ENCODE measurements around the gene SESN3. TPM values are rescaled to one million over a fixed set of nuclear protein-coding genes. Genes with fewer than 3 reads are reported as not detected.

Gene SESN3
- total RNA-seq, 1 experiment from 2014 or later = 28.2 TPM

DNA sequence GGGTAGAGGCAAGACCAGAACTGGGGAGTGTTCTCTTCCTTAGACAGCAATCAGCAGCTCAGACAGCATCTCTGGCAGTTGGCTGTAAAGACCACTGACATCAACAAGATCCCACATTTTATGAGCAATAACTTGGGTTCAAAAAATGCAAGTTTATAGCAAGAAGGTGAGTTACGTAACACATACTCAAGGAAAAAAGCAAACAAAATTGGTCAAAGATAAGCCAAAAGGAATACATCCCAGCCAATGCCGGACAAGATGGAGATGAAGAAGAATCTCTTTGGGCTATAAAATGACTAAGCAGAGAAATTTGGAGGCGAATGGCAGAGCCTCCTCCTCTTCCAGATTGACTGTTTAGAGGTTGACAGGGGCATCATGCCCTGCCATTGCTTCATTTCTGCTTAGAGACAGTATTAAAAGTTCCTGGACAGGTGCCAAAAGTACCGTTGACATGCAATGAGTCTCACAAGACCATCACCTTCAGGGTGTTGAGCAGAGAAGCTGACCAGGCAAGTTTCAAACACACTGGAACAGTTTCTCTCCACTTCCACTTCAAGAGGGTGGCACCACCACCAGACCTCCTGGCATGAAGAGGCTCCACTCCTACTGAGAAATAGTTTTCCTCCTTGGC, 85.5 kb downstream of the SESN3 start:
- H3K36me3 ChIP-seq (ENCODE audit: control insufficient read depth, insufficient read depth, low read length) = no peaks in the 10 kb centered on the region
- Mint-ChIP-seq H3K36me3 (ENCODE audit: insufficient read depth, unreplicated experiment) (no peaks in the 10 kb centered on the region), H3K9me3 (ENCODE audit: unreplicated experiment) (no peaks in the 10 kb centered on the region), H3K27ac (ENCODE audit: unreplicated experiment) (no peak overlapping the region), H3K27me3 (ENCODE audit: insufficient read depth, unreplicated experiment) (peaks cover 3% of the 10 kb centered on the region), H3K4me1 (ENCODE audit: low read depth, unreplicated experiment) (peaks cover 11% of the 10 kb centered on the region), H3K4me3 (ENCODE audit: unreplicated experiment) (no peak overlapping the region)
- no peak for DNase-seq
- intact Hi-C loops (cut with micrococcal nuclease; ENCODE audit: unreplicated experiment) = no loop called here
- CTCF ChIA-PET = interaction anchor here (0.6 kb wide), 1 partner anchor 9 kb away, joined by 4 read pairs; no protein-coding TSS in a partner anchor
- peaks cover 10% of the 10 kb centered on the region; the same call in 1 of the 2 replicates for H3K4me1 ChIP-seq
- POLR2A ChIA-PET = no interaction called here
- H3K4me3 ChIP-seq (ENCODE audit: low read depth, low read length) = no peak overlapping the region
- no peak for TF ChIP-seq CTCF (IDR thresholded peaks at IDR 0.05; ENCODE audit: insufficient read depth in 1 of 2, low read depth in 1 of 2, low read length in 1 of 2, severe bottlenecking in 1 of 2, unreplicated experiment in 1 of 2)
- H3K9me3 ChIP-seq = no peaks in the 10 kb centered on the region
- H3K27me3 ChIP-seq (replicated peaks; ENCODE audit: control insufficient read depth, insufficient read depth, low read length) = no peaks in the 10 kb centered on the region
- BruUV-seq (replicated peaks) = no TSS peak

DNA sequence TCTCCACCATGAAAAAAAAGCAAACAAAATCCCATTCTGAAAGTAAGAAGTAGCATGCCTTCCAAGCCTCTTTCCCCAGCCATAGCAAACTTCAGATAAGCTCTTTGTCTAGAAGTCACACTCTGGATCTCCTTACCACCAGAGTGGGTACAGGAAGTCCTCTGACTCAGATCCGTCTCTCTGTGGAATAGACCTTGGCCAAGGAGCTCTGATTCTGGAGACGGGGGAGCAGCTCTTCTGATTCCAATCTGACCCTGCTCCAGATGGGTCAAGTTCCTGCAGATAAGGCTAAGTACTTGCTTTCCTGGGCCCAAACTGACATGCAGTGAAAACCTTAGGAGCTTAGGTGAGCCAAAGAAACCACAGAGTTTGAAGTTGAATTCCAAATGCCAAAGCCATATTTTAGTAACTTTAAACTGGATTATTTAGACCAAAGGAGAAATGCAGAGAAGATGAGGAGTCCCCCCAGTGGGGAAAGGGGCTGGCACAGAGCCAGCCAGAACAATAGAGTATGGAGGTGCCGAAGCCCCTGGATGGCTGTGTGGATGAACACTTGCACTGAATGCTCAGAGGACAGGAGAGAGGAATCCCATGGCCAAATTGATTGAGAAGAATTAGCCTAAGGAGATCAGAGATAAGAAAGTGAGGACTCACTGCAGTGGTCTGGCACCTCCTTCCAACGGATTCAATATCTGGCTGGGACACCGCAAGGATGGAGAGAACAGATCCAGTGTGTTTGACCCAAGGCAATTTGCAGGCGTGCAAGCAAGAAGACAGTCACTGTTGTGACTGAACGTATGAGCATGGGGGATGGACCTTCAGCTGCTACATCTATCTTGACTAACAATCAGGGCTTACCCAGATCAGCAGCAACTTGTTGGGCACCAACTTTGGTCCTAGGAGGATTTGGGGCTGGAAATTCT, 86.4 kb downstream of the SESN3 start:
- Histone ChIP-seq H3K4me1 (peaks cover 5% of the 10 kb centered on the region; the same call in 1 of the 2 replicates), H3K36me3 (ENCODE audit: control insufficient read depth, insufficient read depth, low read length) (no peaks in the 10 kb centered on the region), H3K9me3 (no peaks in the 10 kb centered on the region), H3K4me3 (ENCODE audit: low read depth, low read length) (no peak overlapping the region), H3K27me3 (replicated peaks; ENCODE audit: control insufficient read depth, insufficient read depth, low read length) (no peaks in the 10 kb centered on the region)
- no TSS peak for BruUV-seq (replicated peaks)
- no peak for DNase-seq
- H3K36me3 Mint-ChIP-seq (ENCODE audit: insufficient read depth, unreplicated experiment) = no peaks in the 10 kb centered on the region
- H3K27me3 Mint-ChIP-seq (ENCODE audit: insufficient read depth, unreplicated experiment) = peaks cover 3% of the 10 kb centered on the region
- no peak for TF ChIP-seq CTCF (IDR thresholded peaks at IDR 0.05; ENCODE audit: insufficient read depth in 1 of 2, low read depth in 1 of 2, low read length in 1 of 2, severe bottlenecking in 1 of 2, unreplicated experiment in 1 of 2)
- intact Hi-C loops (cut with micrococcal nuclease; ENCODE audit: unreplicated experiment) = no loop called here
- H3K4me3 Mint-ChIP-seq (ENCODE audit: unreplicated experiment) = no peak overlapping the region
- no peaks in the 10 kb centered on the region for H3K9me3 Mint-ChIP-seq (ENCODE audit: unreplicated experiment)
- peaks cover 8% of the 10 kb centered on the region for H3K4me1 Mint-ChIP-seq (ENCODE audit: low read depth, unreplicated experiment)
- H3K27ac Mint-ChIP-seq (ENCODE audit: unreplicated experiment) = no peak overlapping the region
- ChIA-PET CTCF (interaction anchor here (1.4 kb wide), 1 partner anchor 76 kb away, joined by 3 read pairs; no protein-coding TSS in a partner anchor), POLR2A (no interaction called here)

GRCh38 chr11:95143106-95143681, 87.8 kb downstream of the SESN3 start:
- H3K27ac Mint-ChIP-seq (ENCODE audit: unreplicated experiment) = no peak overlapping the region
- ChIA-PET CTCF (interaction anchor here (0.5 to 1.4 kb wide), 2 partner anchors 22 to 75 kb away, joined by 3 read pairs; no protein-coding TSS in a partner anchor), POLR2A (no interaction called here)
- TF ChIP-seq CTCF (IDR thresholded peaks at IDR 0.05; ENCODE audit: insufficient read depth in 1 of 2, low read depth in 1 of 2, low read length in 1 of 2, severe bottlenecking in 1 of 2, unreplicated experiment in 1 of 2) = no peak
- no peaks in the 10 kb centered on the region for H3K36me3 Mint-ChIP-seq (ENCODE audit: insufficient read depth, unreplicated experiment)
- H3K4me1 Mint-ChIP-seq (ENCODE audit: low read depth, unreplicated experiment) = peaks cover 3% of the 10 kb centered on the region
- Histone ChIP-seq H3K4me3 (ENCODE audit: low read depth, low read length) (no peak overlapping the region), H3K27me3 (replicated peaks; ENCODE audit: control insufficient read depth, insufficient read depth, low read length) (no peaks in the 10 kb centered on the region), H3K9me3 (no peaks in the 10 kb centered on the region), H3K4me1 (no peaks in the 10 kb centered on the region), H3K36me3 (ENCODE audit: control insufficient read depth, insufficient read depth, low read length) (no peaks in the 10 kb centered on the region)
- H3K4me3 Mint-ChIP-seq (ENCODE audit: unreplicated experiment) = no peak overlapping the region
- no peaks in the 10 kb centered on the region for H3K9me3 Mint-ChIP-seq (ENCODE audit: unreplicated experiment)
- H3K27me3 Mint-ChIP-seq (ENCODE audit: insufficient read depth, unreplicated experiment) = peaks cover 3% of the 10 kb centered on the region
- intact Hi-C loops (cut with micrococcal nuclease; ENCODE audit: unreplicated experiment) = no loop called here
- no peak for DNase-seq
- no TSS peak for BruUV-seq (replicated peaks)
